Activated CD4-positive, alpha-beta memory T cell treated with anti-CD3 and anti-CD28 coated beads, Interleukin-2, amount 10 ng/mL, durations not matched to agents 7 days and 5 days (primary cell): ENCODE measurements around the gene PSME4. TPM values are rescaled to one million over a fixed set of nuclear protein-coding genes. Genes with fewer than 3 reads are reported as not detected.
A peak's percentile ranks its signal among the peaks of the same experiment; 100 is the strongest.
"Not testable (repeated sequence)": the region's sequence is repeated elsewhere in the genome, so short reads cannot be mapped to it uniquely, and the experiment has no call there.

Experiments used
- CTCF ChIA-PET: fragments of 350-600 bp; sonication (Branson Sonifier 250); formaldehyde crosslinking; loops from one replicate; lab custom pipeline; 2021; ENCODE audit warnings: antibody characterized with exemption, inconsistent platforms; lab: Charles Lee
- POLR2A ChIA-PET: fragments of 350-600 bp; sonication (Branson Sonifier 250); formaldehyde crosslinking; loops from one replicate; lab custom pipeline; 2021; ENCODE audit warnings: antibody characterized with exemption; lab: Charles Lee
- DNase-seq: peaks from one replicate; pipeline ENCODE4 v3.0.0-alpha.2; 2020
- H3K27ac Mint-ChIP-seq: one replicate; pipeline ENCODE4 v1.8.0; 2021; ENCODE audit warnings: mild to moderate bottlenecking, mixed read lengths
- H3K27me3 Mint-ChIP-seq: one replicate; pipeline ENCODE4 v1.8.0; 2021; ENCODE audit warnings: mixed read lengths
- H3K36me3 Mint-ChIP-seq: one replicate; pipeline ENCODE4 v1.8.0; 2021; ENCODE audit warnings: low read depth, mixed read lengths
- H3K4me1 Mint-ChIP-seq: one replicate; pipeline ENCODE4 v1.8.0; 2021; ENCODE audit warnings: mixed read lengths
- H3K4me3 Mint-ChIP-seq: one replicate; pipeline ENCODE4 v1.8.0; 2021; ENCODE audit warnings: mild to moderate bottlenecking, mixed read lengths
- H3K9me3 Mint-ChIP-seq: one replicate; pipeline ENCODE4 v1.8.0; 2021; ENCODE audit warnings: mixed read lengths
- total RNA-seq, 2 experiments: library from RNA; stranded (reverse); gene quantifications; one replicate each; pipeline ENCODE4 v1.2.3, GENCODE V29; 2021

PSME4 gene
- total RNA-seq, 2 experiments from 2014 or later = 47.4 to 47.8 TPM

- H3K4me1 Mint-ChIP-seq = peaks cover 28% of the 10 kb centered on the region
- no peaks in the 10 kb centered on the region for H3K27me3 Mint-ChIP-seq
- POLR2A ChIA-PET = interaction anchor here (2.1 kb wide), 1 partner anchor 18 kb away, joined by 10 read pairs; the partner anchor contains the start of gene PSME4
- no peak overlapping the region for H3K4me3 Mint-ChIP-seq
- peaks cover 3% of the 10 kb centered on the region for H3K9me3 Mint-ChIP-seq
- peaks cover 19% of the 10 kb centered on the region for H3K36me3 Mint-ChIP-seq
- CTCF ChIA-PET = no interaction called here
- DNase-seq = no peak
- H3K27ac Mint-ChIP-seq = no peak overlapping the region
Measured at GRCh38 chr2:53989210-53989862, 18.5 kb upstream of the PSME4 start.

- POLR2A ChIA-PET = no interaction called here
- Mint-ChIP-seq H3K36me3 (peaks cover 10% of the 10 kb centered on the region), H3K27ac (peak overlapping the region; percentile 25), H3K27me3 (no peaks in the 10 kb centered on the region), H3K9me3 (peaks cover 3% of the 10 kb centered on the region), H3K4me1 (peaks cover 13% of the 10 kb centered on the region), H3K4me3 (no peak overlapping the region)
- CTCF ChIA-PET = no interaction called here
- DNase-seq = no peak
Measured at GRCh38 chr2:53987336-53987921, 16.6 kb upstream of the PSME4 start.

GRCh38 chr2:53985646-53986045 is 14.9 kb upstream of the PSME4 start:
- Mint-ChIP-seq H3K4me1 (peaks cover 12% of the 10 kb centered on the region), H3K27me3 (no peaks in the 10 kb centered on the region), H3K27ac (no peak overlapping the region), H3K36me3 (peaks cover 10% of the 10 kb centered on the region), H3K9me3 (peaks cover 2% of the 10 kb centered on the region), H3K4me3 (no peak overlapping the region)
- CTCF ChIA-PET = interaction anchor here (0.7 kb wide), 2 partner anchors 41 to 138 kb away, joined by 3 to 5 read pairs; no protein-coding TSS in a partner anchor
- POLR2A ChIA-PET = interaction anchor here (1.7 kb wide), 1 partner anchor 16 kb away, joined by 3 read pairs; no protein-coding TSS in a partner anchor
- no peak for DNase-seq

GRCh38 chr2:53969968-53970723 is 647 bp downstream of the PSME4 start:
- Mint-ChIP-seq H3K4me3 (peak overlapping the region; percentile 83), H3K27ac (peak overlapping the region; percentile 87), H3K36me3 (peaks cover 37% of the 10 kb centered on the region), H3K9me3 (no peaks in the 10 kb centered on the region), H3K4me1 (peaks cover 43% of the 10 kb centered on the region), H3K27me3 (no peaks in the 10 kb centered on the region)
- ChIA-PET POLR2A (interaction anchor here (0.9 to 4.5 kb wide), 26 partner anchors 9 to 589 kb away, joined by 3 to 57 read pairs (median 6); partner anchors contain the start of genes ACYP2, ASB3, CHAC2 and ERLEC1), CTCF (interaction anchor here (0.6 to 2.5 kb wide), 3 partner anchors 17 to 137 kb away, joined by 4 to 9 read pairs (median 8); no protein-coding TSS in a partner anchor)
- DNase-seq = peak; percentile 34

GRCh38 chr2:53969285-53969967 is 1.4 kb downstream of the PSME4 start:
- H3K4me3 Mint-ChIP-seq = peak overlapping the region; percentile 83
- peak overlapping the region; percentile 87 for H3K27ac Mint-ChIP-seq
- POLR2A ChIA-PET = interaction anchor here (0.9 to 4.5 kb wide), 17 partner anchors 9 to 589 kb away, joined by 3 to 57 read pairs (median 11); partner anchors contain the start of genes ACYP2, ASB3, CHAC2 and ERLEC1
- no peaks in the 10 kb centered on the region for H3K9me3 Mint-ChIP-seq
- H3K36me3 Mint-ChIP-seq = peaks cover 37% of the 10 kb centered on the region
- H3K4me1 Mint-ChIP-seq = peaks cover 48% of the 10 kb centered on the region
- H3K27me3 Mint-ChIP-seq = no peaks in the 10 kb centered on the region
- no peak for DNase-seq
- CTCF ChIA-PET = interaction anchor here (1.7 to 1.9 kb wide), 2 partner anchors 84 to 137 kb away, joined by 4 to 6 read pairs; no protein-coding TSS in a partner anchor

GRCh38 chr2:53964987-53965687 is 5.7 kb downstream of the PSME4 start:
- peaks cover 19% of the 10 kb centered on the region for H3K36me3 Mint-ChIP-seq
- no peak overlapping the region for H3K4me3 Mint-ChIP-seq
- DNase-seq = no peak
- no peaks in the 10 kb centered on the region for H3K27me3 Mint-ChIP-seq
- no peaks in the 10 kb centered on the region for H3K9me3 Mint-ChIP-seq
- ChIA-PET POLR2A (no interaction called here), CTCF (interaction anchor here (0.6 to 0.7 kb wide), 2 partner anchors 11 to 12 kb away, joined by 3 to 6 read pairs; no protein-coding TSS in a partner anchor)
- peaks cover 49% of the 10 kb centered on the region for H3K4me1 Mint-ChIP-seq
- no peak overlapping the region for H3K27ac Mint-ChIP-seq

- no peaks in the 10 kb centered on the region for H3K9me3 Mint-ChIP-seq
Measured at GRCh38 chr2:53964257-53964952, 6.4 kb downstream of the PSME4 start.

GRCh38 chr2:53961478-53962216 is 9.1 kb downstream of the PSME4 start:
- CTCF ChIA-PET, H3K9me3 Mint-ChIP-seq: not testable (repeated sequence)

More at GRCh38 chr2:53964257-53964952, 6.4 kb downstream of the PSME4 start:
- no peak overlapping the region for H3K4me3 Mint-ChIP-seq
- ChIA-PET POLR2A (no interaction called here), CTCF (no interaction called here)
- peaks cover 44% of the 10 kb centered on the region for H3K4me1 Mint-ChIP-seq
- H3K27ac Mint-ChIP-seq = no peak overlapping the region
- H3K27me3 Mint-ChIP-seq = no peaks in the 10 kb centered on the region
- DNase-seq = no peak
- peaks cover 16% of the 10 kb centered on the region for H3K36me3 Mint-ChIP-seq

GRCh38 chr2:53960476-53960875 is 10.3 kb downstream of the PSME4 start:
- H3K27me3 Mint-ChIP-seq = no peaks in the 10 kb centered on the region
- peaks cover 12% of the 10 kb centered on the region for H3K36me3 Mint-ChIP-seq
- H3K27ac Mint-ChIP-seq = no peak overlapping the region
- peaks cover 25% of the 10 kb centered on the region for H3K4me1 Mint-ChIP-seq
- ChIA-PET POLR2A (no interaction called here), CTCF (no interaction called here)
- no peak overlapping the region for H3K4me3 Mint-ChIP-seq
- no peaks in the 10 kb centered on the region for H3K9me3 Mint-ChIP-seq
- DNase-seq = no peak

More at GRCh38 chr2:53961478-53962216, 9.1 kb downstream of the PSME4 start:
- H3K27ac Mint-ChIP-seq, POLR2A ChIA-PET, H3K4me3 Mint-ChIP-seq, DNase-seq, H3K27me3 Mint-ChIP-seq: not testable (repeated sequence)
- Mint-ChIP-seq H3K4me1 (peaks cover 26% of the 10 kb centered on the region), H3K36me3 (peaks cover 12% of the 10 kb centered on the region)

GRCh38 chr2:53958443-53958842 is 12.3 kb downstream of the PSME4 start:
- CTCF ChIA-PET = no interaction called here
- Mint-ChIP-seq H3K27ac (no peak overlapping the region), H3K27me3 (no peaks in the 10 kb centered on the region), H3K9me3 (no peaks in the 10 kb centered on the region), H3K36me3 (peaks cover 5% of the 10 kb centered on the region), H3K4me3 (no peak overlapping the region), H3K4me1 (peaks cover 12% of the 10 kb centered on the region)
- POLR2A ChIA-PET = no interaction called here
- DNase-seq = no peak

- Mint-ChIP-seq H3K36me3 (peaks cover 13% of the 10 kb centered on the region), H3K9me3 (no peaks in the 10 kb centered on the region), H3K4me3 (no peak overlapping the region), H3K27ac (no peak overlapping the region), H3K4me1 (peaks cover 9% of the 10 kb centered on the region), H3K27me3 (no peaks in the 10 kb centered on the region)
- POLR2A ChIA-PET = interaction anchor here (0.9 kb wide), 1 partner anchor 19 kb away, joined by 3 read pairs; no protein-coding TSS in a partner anchor
- DNase-seq = no peak
- CTCF ChIA-PET = no interaction called here
Measured at GRCh38 chr2:53952519-53952918, 18.3 kb downstream of the PSME4 start.
